NCI-H2227 treated with DMSO at 0.1 percent for 48 hours (cell line): ENCODE results near the gene CTBS.

ENCODE experiments used
- DNase-seq: peaks from one replicate; lab custom pipeline; 2025; lab: John Stamatoyannopoulos, UW

Gene CTBS

DNA sequence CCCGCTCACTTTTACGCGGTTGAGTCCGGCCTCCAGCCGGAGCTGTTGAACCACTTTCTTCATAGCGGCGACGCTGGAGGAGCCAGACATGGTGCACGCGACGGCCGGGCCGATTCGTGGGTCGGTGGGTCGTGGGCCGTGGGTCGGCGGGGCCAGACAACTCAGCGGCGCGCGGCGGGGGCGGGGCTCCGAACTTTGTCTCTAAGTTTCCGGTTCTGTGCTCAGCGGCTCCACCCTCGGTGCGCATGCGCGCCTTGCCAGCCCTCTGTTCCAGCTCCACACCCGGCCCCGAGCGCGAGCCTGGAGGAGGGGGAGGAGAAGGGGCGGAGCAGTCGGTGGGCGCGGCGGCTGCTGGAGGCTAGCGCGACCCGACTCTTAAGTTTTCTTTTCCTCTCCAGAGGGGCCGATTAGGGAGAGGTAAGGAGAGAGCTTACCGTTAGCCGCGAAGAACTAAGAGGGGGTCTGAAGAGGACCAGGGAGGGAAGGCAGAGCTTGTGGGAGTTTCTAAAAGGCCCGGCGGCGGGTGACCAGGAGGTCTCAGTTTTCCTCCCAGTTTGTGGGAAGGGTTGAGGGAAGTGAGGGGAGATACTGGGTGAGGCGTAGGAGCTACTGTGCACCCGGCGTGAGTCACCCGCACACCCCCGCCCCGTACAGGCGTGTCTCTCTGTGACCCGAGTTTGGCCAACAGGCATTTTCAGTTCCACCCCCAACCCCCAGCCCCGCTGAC lies 68.1 kb downstream of the CTBS start, which contains the start of the genes GNG5 and SPATA1:
Gene GNG5, minus strand, starts transcription at position 580 of the 727 bp plus-strand sequence. Its CDS starts 490 bp downstream, at position 90.
Gene SPATA1, plus strand, starts transcription at position 385 of the 727 bp plus-strand sequence. CDS start 9,974 bp downstream, outside the sequence.
- peak; percentile 97 for DNase-seq

DNA sequence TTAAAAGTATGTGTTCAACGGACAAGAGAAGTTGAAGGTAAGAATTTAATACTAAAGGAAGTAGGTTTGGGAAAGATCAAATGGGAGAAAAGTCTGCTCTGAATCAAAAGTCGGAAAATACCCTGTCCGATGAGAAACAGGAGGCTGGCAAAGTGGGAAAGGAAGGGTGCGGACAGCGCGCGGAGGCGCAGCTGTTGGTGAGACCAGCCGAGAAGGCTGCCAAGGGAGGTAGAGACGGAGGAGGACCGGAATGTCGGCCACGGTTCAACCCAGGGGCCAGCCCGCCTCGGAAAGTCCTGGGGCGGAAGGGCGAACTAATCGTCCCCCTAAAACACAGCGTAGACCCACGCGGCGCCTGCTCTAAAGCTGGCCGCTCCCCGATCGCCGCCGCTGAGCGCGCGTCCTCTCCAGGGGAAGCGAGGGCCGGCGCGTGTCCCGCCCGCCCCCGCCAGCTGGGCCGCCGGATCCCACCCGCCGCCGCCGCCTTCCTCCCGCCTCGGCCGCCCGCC lies 68.7 kb downstream of the CTBS start:
- DNase-seq = peak; percentile 79

DNA sequence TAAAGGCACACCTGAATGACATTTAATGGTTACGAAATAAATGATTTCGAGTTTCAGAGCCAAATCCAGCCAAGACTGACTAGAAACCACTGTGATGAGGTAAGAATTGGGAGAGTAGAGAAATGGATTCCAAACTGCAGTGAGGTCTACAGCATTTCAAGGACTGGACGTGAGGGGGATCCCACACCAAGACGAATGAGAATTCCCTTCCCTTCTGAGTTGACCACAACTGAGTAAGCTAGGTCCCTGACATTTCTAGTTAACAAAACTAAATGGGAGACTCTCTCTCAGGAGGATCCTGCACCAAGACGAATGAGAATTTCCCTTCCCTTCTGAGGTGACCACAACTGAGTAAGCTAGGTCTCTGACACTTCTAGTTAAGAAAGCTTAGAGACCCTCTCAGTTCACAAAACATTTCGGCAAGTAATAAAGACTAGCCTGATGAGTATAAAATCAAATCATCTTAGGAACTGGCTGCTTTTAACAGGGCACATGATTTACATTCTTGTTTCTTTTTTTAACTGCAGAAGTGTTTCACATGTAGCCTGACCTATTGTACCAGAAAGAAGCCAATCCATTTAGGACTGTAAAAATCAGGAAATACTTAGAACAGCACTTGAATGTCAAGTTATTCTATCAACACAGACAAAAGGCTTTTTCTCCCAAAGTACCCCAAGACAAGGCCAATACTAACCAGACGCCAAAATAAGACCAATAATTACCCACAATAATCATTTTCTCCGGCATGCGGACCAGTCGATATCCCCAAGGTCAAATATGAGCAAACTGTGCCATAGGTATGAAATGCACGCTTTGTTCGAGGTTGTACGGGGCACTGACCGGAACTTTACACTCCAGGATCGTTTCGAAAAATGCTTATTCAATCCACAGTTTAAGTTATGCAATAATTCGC lies 69.4 kb downstream of the CTBS start:
- no peak for DNase-seq

DNA sequence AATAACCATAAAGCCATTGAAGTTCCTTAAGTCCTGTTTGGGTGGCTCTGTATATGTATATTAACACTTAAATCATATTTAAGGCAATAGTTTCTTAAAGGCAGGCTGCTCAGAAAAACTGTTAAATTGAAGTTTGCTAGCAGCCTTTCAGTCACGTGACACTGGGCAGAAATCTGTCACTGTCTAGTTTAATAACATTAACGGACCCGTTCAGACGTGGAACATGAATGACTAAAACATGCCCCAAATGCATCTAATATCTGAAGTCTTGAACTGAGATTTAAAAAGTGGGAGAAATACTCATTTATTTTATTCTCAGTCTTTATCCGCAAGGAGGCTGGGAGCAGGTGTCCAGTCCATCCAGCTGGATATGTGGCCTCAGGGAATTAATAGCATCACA lies 71.3 kb downstream of the CTBS start:
- no peak for DNase-seq
